Mucosa of gallbladder (tissue), 1 donor: ENCODE results near the gene AKNA. TPM values are rescaled to one million over a fixed set of nuclear protein-coding genes. Genes with fewer than 3 reads are reported as not detected.
"Not testable (repeated sequence)": the region's sequence is repeated elsewhere in the genome, so short reads cannot be mapped to it uniquely, and the experiment has no call there.

Experiments used
- DNase-seq: peaks from one replicate; pipeline ENCODE4 v3.0.0-alpha.2; 2020; ENCODE audit warnings: low spot score
- total RNA-seq: library from RNA; stranded (reverse); gene quantifications from one replicate; pipeline ENCODE4 v1.2.1, GENCODE V29; 2021
- donor health status: DM: no; HTN: no; CAD: no.

Gene AKNA
- total RNA-seq, 1 donor from 2014 or later: 41.0 TPM

- DNase-seq: not testable (repeated sequence)
Observed at GRCh38 chr9:114322831-114323531, 64.8 kb downstream of the AKNA start, which contains the start of gene ORM1. Gene ORM1 (plus strand): TSS chr9:114323098. CDS start chr9:114323134, 36 bp downstream.

DNA sequence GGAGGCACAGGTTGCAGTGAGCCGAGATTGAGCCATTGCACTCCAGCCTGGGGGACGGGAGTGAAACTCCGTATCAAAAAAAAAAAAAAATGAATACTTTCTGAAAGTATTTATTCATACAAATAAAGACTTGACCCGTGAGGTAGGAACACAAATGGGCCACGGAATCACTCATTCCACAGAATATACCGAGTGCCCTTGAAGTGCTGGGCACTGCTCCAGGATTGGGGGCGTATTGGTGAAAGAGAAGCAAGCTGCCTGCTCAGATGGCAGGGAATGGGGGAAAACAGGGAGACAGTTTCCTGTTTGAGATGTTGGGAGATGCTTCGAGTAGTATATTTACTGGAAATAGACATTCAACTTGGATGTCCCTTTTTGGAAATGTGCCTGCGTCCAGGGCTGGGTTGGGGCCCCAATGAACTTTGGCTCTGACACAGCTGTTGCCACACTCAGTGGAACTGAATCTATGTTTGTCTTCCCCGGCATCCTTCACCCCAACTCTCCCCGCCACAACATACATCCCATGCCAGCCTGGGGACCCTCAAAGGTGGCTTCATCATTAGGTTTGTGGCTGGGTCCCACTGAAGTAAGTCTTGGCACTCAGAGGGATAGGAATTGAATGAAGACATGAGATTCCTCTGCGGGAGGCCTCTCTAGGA, 65.5 kb downstream of the AKNA start:
- not testable (repeated sequence) for DNase-seq

GRCh38 chr9:114321759-114322158, 66.0 kb downstream of the AKNA start:
- no peak for DNase-seq

DNA sequence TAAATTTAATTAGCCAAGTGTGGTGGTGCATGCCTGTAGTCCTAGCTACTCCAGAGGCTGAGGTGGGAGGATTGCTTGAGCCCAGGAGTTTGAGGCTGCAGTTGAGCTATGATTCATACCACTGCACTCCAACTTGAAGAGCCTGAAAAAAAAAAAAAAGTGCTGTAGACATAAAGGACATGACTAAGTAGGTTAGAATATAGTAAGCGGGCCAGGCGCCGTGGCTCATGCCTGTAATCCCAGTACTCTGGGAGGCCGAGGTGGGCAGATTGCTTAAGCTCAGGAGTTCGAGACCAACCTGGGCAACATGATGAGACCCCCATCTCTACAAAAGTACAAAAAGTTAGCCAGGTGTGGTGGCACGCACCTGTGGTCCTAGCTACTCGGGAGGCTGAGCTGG, 67.1 kb downstream of the AKNA start:
- not testable (repeated sequence) for DNase-seq

DNA sequence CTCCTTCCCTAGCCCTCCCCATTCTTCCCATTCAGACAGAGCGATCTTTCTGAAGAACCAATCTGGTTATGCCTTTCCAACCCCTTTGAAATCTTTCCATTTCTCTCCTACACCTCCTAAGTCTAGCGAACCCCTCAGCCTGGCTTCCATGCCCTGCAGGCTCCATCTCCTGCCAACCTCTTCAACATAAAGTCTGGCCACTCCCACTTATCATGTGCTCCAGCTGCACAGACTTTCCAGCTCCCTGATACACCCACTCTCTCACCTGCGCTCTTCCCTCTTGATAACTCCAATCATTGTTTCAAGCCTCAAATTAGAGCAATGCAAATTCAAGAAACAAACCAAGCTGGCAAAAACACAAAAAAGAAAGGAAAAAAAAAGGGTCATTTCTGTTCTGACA, 68.6 kb downstream of the AKNA start:
- no peak for DNase-seq

- DNase-seq: no peak
Observed at GRCh38 chr9:114318416-114318815, 69.4 kb downstream of the AKNA start.

GRCh38 chr9:114317665-114318357, 70.0 kb downstream of the AKNA start:
- no peak for DNase-seq

DNA sequence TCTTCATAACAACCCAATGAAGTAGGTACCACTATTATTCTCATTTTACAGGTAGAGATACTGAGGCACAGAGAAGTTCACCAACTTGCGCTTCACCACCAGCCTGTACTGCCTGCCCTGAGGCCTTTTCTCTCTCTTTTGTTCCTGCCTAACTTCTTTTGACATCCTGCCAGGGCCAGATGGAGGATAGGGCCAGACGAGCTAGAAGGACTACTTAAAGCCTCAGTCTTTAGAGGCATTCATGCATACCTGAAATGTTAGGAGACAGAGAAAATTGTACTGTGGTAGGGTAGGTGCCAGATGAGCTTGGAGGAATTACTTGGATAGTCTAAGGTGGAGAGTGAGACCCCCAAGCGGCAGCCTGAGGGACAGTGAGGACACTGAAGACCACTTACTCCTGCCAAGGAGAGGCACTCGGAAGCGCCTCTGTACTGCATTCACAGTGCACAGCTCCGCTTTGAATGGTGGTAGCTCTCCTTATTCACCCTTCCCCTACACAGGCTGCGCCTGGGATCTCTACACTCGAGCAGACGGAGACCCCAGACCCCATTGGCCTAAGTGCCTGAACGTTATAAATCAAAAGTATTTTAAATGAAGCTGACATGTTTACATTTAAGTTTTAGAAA, 71.1 kb downstream of the AKNA start:
- DNase-seq: no peak

GRCh38 chr9:114315723-114316363, 71.9 kb downstream of the AKNA start:
- no peak for DNase-seq

DNA sequence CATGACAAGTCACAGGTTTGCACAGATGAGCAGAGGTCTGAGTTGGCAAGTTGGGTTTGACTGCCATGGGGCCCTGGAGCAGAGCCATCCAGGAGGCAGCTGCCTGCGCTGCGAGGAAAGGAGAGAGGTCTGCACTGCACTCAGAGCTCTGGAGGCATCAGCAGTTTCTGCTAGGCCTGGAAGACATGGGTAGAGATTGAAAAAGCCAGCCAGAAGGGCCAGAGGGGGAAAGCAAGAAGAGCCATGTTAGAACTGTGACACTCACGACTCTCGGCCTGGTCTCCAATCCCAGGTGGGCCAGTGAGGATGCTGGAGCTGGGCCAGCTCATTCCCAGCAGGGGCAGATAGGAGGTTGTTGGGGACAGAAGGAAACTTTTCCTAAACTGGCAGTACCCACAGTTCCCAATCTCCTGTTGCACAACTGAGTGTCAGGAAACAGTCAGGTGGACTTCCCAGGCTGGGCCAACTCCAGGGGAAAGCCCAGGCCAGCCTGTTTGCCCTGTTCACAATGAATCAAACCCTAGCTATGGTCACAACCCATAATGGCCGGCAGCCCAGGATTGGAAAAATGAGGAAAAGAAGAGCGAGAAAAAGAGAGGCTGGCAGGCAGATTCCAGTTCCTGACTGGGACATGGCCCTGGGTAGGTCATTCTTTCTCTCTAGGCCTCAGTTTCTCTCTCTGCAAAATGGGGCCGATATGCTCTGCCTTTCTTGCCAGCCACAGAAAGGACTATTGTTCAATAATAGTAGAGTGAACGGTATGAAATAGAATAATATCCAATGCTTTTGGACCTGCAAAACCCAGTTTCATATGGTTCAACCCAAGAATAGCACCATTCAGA, 72.7 kb downstream of the AKNA start:
- no peak for DNase-seq

- no peak for DNase-seq
Observed at GRCh38 chr9:114314256-114314867, 73.4 kb downstream of the AKNA start.

DNA sequence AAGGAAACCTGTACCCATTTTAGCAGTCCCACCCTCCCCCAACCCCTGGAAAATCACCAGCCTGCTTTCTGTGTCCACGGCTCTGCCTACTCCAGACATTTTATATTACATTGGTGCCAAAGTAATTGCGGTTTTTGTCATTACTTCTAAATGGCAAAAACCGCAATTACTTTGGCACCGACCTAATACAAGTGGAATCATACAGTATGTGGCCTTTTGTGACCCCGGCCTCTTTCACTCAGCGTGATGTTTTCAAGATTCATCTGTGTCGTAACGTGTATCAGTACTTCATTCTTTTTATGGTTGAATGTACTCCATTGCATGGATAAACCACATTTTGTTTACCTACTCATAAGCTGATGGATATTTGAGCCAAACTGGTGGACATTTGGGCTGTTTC, 74.6 kb downstream of the AKNA start:
- DNase-seq: no peak

DNA sequence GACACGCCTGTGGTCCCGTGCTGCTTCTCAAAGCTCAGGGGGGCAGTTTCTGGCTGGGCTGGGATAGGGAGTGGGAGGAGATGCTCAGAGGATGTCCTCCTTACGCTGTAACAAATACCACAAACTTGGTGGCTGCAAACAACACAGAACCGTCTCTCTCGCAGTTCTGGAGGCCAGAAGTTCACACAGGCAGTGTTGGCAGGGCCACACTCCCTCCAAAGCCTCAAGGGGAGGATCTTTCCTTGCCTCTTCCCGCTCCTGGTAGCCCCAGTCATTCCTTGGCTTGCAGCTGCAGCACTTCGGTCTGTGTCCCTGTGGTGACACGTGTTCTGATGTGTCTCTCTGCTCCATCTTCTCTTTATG, 75.3 kb downstream of the AKNA start:
- no peak for DNase-seq

- DNase-seq: no peak
Observed at GRCh38 chr9:114311571-114312512, 75.9 kb downstream of the AKNA start.

DNA sequence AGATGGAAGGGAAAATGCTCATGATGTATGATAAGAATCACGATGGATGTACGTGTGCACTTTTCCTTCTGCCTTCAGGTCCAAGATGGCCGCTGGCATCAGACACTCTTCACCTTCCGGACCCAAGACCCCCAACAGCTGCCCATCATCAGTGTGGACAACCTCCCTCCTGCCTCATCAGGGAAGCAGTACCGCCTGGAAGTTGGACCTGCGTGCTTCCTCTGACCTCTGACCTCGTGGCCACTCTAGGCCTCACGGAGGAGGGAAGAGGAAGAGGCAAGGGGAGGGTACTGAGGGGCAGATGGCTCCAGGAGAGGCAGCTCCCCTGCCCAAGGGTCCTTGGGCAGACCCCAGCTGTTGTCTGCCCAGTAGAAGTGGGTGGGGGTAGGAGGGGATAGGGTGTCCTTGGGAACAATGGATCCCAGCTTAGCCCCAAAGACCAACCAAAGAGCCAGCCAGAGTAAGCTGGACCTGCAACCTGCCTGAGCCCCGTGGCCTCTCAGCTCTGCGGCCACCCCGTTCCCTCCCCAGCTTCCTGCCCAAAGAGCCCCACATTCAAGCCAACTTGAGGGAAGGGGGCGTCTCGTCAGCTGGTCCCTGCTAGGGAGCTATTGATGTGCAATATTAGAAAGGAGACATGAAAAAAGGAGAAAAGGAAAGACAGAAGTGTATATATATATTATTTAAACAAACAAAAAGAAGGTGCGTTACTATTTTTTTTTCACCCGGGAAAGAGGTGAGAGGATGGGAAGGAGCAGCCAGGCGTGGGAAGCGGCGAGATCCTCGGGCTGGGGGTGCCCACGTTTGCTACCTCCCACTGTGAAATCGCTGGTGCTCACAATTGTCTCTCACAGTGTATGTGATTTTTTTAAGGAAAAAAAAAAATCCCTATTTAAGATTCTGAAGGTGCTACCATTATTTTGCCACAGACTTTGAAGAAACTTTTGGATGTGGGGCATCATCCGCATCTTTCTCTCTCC, 77.0 kb downstream of the AKNA start:
- DNase-seq: no peak

- DNase-seq: no peak
Observed at GRCh38 chr9:114309096-114309495, 78.7 kb downstream of the AKNA start.

DNA sequence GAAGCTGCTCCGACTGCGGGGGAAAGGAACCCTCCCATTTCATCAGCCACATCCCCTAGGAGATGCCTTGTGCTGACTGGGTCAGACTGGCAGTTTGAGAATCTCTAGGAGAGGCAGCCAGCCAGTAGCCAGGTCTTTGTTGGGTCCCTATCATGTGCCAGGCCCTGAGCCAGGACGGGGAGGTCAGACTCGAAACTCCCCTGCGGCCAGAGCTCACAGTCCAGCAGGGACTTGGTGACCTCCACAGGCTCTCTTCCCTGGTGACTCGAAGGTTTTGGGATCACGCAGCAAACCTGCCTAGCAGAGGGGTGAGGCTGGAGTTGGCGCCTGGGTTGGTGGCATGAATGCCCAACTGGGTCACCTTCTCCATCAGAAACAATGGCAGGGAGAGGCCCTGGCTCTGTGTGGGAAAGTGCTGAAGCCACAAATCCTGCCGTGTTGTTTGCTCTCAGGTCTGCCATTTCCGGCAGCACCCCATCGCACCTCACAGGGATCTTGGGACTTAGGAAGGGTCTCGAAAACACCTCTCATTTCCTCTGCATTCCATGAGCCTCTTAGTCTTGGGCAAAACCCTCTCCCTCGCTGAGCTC, 79.3 kb downstream of the AKNA start:
- DNase-seq: no peak

GRCh38 chr9:114307899-114308267, 79.9 kb downstream of the AKNA start:
- DNase-seq: no peak
